HepG2 (cell line): ENCODE measurements around the gene CEL. TPM values are rescaled to one million over a fixed set of nuclear protein-coding genes. Genes with fewer than 3 reads are reported as not detected.

ENCODE experiments used
- PATZ1 ChIP-seq: sonication (generic); formaldehyde crosslinking; IDR thresholded peaks from 2 replicates; pipeline ENCODE4 v1.4.0; 2020; ENCODE audit warnings: missing genetic modification reagents
- RAD21 ChIP-seq: fragments of 450-650 bp; formaldehyde crosslinking; IDR thresholded peaks from 2 replicates; pipeline ENCODE4 v1.5.0; 2020; ENCODE audit warnings: mild to moderate bottlenecking
- RBAK ChIP-seq: sonication (generic); formaldehyde crosslinking; IDR thresholded peaks from 2 replicates; pipeline ENCODE4 v1.5.1; 2020; ENCODE audit warnings: mild to moderate bottlenecking, missing genetic modification reagents
- SIX1 ChIP-seq: sonication (generic); formaldehyde crosslinking; IDR thresholded peaks from 2 replicates; pipeline ENCODE4 v1.4.0; 2020; ENCODE audit warnings: missing genetic modification reagents, borderline replicate concordance
- SP140L ChIP-seq: sonication (generic); formaldehyde crosslinking; IDR thresholded peaks from 2 replicates; pipeline ENCODE4 v1.4.0; 2020; ENCODE audit warnings: missing genetic modification reagents, borderline replicate concordance
- SP2 ChIP-seq: sonication (generic); formaldehyde crosslinking; IDR thresholded peaks from 2 replicates; pipeline ENCODE4 v1.5.1; 2020; ENCODE audit warnings: mild to moderate bottlenecking, missing genetic modification reagents
- TERF1 ChIP-seq: sonication (generic); formaldehyde crosslinking; IDR thresholded peaks from 2 replicates; pipeline ENCODE4 v1.8.0; 2022; ENCODE audit warnings: mild to moderate bottlenecking, missing genetic modification reagents, moderate library complexity
- ZBTB2 ChIP-seq: sonication (generic); formaldehyde crosslinking; IDR thresholded peaks from 2 replicates; pipeline ENCODE4 v1.8.0; 2022; ENCODE audit warnings: low read depth, missing genetic modification reagents
- ZNF484 ChIP-seq: sonication (generic); formaldehyde crosslinking; IDR thresholded peaks from 2 replicates; pipeline ENCODE4 v1.5.1; 2020; ENCODE audit warnings: mild to moderate bottlenecking, low read depth, missing genetic modification reagents, borderline replicate concordance
- polyA plus RNA-seq, 8 experiments: library from polyadenylated mRNA; depleted of rRNA in 3 of 8; stranded (reverse) in 7 of 8; unstranded in 1 of 8; fragments of >200 nt; fragmentation: Illumina TruSeq in 4 of 8; extraction: Trizol in 4 of 8; gene quantifications; 2 replicates each; pipeline versions ENCODE4 v1.2.1 to v1.2.3, GENCODE V29; 2011 to 2016; ENCODE audit warnings: low read depth in 4 of 8, missing spikeins in 1 of 8, mixed read lengths in 1 of 8; ENCODE audit not compliant: insufficient read depth in 1 of 8
- total RNA-seq, 5 experiments: library from RNA; depleted of rRNA; stranded (reverse); fragments of >200 nt; fragmentation: Illumina TruSeq; extraction: Trizol; gene quantifications; 2 replicates each; pipeline ENCODE4 v1.2.3, GENCODE V29; 2016; ENCODE audit warnings: low read depth in 1 of 5
- TF ChIP-seq, protein P1 (sequence below): sonication (generic); formaldehyde crosslinking; IDR thresholded peaks from 2 replicates; pipeline ENCODE4 v1.8.0; 2022; ENCODE audit warnings: missing genetic modification reagents, mild to moderate bottlenecking, moderate library complexity, borderline replicate concordance

The CEL gene
- total and polyA plus RNA-seq, 2 of the 13 experiments (the other 11 are each of a cell fraction or from before 2014, with no cell fraction given), result 0.63 to 1.5 TPM

GRCh38 chr9:133035669-133036068 is 26.1 kb upstream of the CEL start (continued):
- TF ChIP-seq PATZ1 (CRISPR knock-in tag) (no peak), SP2 (no peak), TERF1 (CRISPR knock-in tag) (no peak), RBAK (CRISPR knock-in tag) (no peak), ZBTB2 (CRISPR knock-in tag) (no peak), RAD21 (CRISPR knock-in tag) (no peak), ZNF484 (CRISPR knock-in tag) (no peak), SIX1 (CRISPR knock-in tag) (no peak), SP140L (CRISPR knock-in tag) (no peak)
- TF ChIP-seq, protein P1, sequence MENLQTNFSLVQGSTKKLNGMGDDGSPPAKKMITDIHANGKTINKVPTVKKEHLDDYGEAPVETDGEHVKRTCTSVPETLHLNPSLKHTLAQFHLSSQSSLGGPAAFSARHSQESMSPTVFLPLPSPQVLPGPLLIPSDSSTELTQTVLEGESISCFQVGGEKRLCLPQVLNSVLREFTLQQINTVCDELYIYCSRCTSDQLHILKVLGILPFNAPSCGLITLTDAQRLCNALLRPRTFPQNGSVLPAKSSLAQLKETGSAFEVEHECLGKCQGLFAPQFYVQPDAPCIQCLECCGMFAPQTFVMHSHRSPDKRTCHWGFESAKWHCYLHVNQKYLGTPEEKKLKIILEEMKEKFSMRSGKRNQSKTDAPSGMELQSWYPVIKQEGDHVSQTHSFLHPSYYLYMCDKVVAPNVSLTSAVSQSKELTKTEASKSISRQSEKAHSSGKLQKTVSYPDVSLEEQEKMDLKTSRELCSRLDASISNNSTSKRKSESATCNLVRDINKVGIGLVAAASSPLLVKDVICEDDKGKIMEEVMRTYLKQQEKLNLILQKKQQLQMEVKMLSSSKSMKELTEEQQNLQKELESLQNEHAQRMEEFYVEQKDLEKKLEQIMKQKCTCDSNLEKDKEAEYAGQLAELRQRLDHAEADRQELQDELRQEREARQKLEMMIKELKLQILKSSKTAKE (CRISPR knock-in tag), result no peak
